ENCODE data around the gene TMEM31.

The TMEM31 gene

GRCh38 chrX:103710609-103711008 lies at the start of gene TMEM31:
Gene TMEM31, plus strand, starts transcription at chrX:103710909. Its CDS starts 1,350 bp downstream, at chrX:103712259.
- no peak for DNase-seq

DNA sequence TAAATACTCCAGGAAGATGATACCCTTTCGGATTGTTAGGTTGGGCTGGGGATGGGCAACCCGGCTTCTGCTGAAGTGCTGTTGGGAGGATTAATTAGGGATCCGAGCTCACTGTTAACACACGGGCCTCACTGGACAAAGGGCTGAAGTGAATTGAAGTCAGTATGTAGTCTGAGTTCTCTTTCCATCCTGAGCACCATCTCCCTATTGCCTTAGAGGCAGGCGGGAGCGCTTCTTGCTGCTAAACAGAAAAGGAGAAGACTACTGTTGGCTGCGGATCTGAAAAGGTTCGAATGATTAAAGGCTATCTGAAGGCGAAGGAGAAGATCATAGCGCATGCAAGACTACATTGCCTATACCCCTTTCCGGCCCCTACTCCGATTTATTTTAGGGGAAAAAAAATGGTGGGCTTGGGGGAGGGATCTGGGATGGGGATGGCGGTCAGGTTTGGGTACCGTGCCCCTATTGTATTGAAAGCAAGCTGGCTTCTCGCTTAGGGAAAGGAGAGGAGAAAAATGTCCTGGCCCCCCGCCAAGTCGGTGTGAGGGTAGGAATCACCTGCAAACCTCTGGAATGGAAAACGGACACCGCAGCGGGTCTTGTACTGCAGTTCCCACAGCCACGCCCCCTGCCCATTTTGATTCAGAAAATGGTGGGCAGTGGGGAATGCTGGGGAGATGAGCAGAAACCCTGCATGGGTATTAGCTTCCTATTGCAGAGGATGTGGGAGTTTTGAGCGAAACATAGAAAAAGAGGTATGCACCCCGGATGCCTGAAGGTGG lies 46.5 kb upstream of the TMEM31 start:
- no peak for DNase-seq

- no peak for DNase-seq
Measured at GRCh38 chrX:103666202-103667107, 44.3 kb upstream of the TMEM31 start.

GRCh38 chrX:103669745-103670144 lies 41.0 kb upstream of the TMEM31 start:
- DNase-seq = no peak

DNA sequence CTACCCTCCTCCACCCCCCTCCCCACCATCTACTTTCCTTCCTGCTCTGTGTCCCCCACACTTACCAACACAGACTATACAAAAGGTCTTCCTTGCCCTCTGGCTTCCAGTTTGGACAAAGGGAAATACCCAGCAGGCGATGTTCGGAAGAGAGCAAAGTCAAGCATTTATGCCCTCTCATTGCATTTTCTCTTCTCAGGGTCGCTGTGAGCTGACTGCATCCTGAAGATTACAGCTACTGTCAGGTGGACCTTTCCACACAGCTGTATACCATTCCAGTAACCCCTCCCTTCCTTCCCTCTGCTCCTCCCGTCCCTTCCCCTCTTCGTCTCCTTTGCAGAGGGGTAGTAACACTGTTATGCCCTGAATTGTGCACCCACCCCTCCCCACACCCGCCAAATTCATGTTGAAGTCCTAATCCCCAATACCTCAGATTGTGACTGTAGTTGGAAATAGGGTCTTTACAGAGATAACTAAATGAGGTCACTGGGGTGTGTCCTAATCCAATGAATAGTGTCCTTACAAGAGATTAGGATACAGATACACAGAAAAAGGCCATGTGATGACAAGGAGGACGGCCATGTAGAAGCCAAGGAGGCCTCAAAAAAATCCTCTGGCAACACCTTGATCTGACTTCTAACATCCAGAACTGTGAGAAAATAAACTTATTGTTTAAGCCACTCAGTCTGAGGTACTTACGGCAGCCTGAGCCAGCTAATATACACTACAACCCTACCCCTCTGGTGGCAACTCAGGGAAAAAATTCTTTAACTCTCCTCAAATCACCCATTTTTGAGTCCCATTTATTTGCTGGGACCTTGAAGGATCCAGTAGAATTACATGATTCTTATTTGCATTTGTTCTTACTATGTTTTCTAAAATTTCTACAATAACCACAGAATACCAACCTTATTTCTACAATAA lies 35.9 kb upstream of the TMEM31 start:
- DNase-seq = no peak

- DNase-seq = no peak
Measured at GRCh38 chrX:103678199-103678993, 32.3 kb upstream of the TMEM31 start.

GRCh38 chrX:103681443-103681842 lies 29.3 kb upstream of the TMEM31 start:
- no peak for DNase-seq

GRCh38 chrX:103685396-103685795 lies 25.3 kb upstream of the TMEM31 start:
- DNase-seq = no peak

DNA sequence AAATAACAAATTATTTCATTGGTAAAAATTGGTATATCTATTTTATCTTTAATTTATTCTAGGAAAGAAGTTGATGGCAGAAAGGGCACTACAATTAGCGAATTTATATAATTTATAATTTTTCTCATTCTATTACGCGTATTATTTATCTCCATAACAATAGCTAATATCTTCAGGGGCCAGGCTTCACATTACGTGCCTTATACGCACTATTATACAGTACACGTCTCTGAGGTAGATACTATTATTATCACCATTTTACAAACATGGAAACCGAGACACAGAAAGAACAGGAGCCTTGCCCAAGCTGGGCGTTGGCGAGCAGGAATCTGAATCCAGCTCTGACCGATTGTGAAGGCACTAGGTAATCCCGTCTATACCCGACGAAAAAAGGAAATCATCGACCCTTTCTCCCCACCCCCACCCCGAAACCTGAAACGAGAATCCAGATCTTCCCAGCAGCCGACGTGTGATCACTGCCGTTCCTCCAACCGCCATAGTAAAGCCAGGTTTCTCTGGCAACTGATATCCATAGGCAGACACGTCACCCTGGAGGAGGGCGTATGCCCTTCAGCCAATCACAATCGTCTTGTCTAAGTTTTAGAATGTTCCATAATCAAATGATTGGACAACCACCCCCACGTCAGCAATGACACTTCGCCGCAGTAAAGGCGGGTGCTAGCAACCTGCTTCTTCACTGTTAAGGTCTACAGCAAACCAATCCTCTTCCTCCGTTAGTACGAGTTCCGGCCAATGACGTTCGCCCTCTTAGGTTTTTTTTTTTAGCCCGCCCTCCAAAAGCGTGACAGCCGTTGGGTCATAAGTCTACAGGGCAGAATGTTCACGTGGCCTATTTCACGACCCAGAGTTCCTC lies 24.3 kb upstream of the TMEM31 start, which contains the start of gene MORF4L2:
Gene MORF4L2 (minus strand): TSS at position 501 of the 874 bp plus-strand sequence. CDS start 9,672 bp downstream, outside the sequence.
- DNase-seq = peak; percentile 86

DNA sequence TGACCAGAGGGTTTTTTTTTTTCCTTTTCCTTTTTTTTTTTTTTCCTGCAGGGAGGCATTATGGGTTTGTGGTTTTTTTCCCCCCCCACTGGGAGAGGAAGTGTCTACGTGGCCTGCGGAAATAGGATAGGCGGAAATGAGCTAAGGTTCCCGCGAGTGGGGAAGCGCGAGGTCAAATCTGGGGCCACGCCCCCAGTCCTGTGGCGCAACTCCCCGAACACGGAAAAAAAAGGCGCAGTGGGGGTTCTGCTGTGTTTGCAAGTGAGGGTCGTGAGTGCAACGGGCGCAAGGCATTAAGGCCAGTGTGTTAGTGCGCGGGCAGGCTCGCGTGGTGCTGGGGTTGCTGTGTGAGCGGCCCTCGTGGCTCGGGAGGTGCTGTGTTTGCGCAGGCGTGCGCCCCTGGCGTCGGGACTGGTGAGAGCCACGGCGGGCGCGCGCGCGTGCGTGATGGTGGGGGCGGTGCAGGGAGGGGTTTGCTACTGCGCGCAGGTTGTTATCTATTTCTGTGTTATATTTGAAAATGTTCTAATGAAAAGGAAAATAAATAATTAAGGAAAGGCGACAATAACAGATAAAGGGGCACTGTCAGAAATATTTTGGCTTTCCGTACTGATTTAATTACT lies 23.5 kb upstream of the TMEM31 start:
- DNase-seq = peak; percentile 83

GRCh38 chrX:103687696-103688201 lies 23.0 kb upstream of the TMEM31 start:
- DNase-seq = peak; percentile 39

DNA sequence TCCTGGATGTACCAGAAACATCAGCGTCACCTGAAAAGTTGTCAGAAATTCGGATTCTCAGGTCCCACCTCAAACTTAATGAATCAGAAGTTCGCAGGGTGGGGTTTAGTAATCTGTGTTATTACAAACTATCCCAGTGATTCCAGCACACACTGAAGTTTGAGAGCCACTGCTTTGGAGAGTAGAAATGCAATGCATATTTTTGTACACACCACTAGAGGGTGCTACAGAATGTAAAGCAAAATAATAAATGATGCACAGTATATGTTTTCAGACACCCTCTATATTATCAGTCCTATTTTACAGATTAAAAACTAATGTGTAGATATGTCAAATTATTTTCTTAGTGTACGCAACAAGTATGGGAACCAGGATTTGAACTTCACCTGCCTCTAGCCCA lies 21.8 kb upstream of the TMEM31 start:
- DNase-seq = no peak

DNA sequence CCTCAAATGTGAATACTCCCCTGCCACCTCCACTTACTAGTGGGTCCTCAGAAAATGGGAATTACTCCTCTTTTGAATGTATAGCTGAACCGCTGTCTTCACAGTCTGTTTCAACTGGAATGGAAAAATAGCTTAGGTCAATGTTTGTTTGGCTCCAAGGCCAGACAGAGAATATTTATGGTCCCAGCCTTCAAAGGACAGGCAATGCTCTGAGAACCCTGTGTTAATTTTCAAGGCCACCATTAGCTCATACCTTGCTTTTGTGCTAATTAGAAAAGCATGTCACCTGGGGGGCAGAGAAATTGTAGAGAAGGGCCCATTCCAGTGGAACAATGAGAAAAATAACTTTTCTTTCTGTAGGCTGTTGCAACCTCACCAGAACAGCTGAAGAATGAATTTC lies 19.6 kb upstream of the TMEM31 start:
- no peak for DNase-seq

GRCh38 chrX:103697687-103698086 lies 13.0 kb upstream of the TMEM31 start:
- DNase-seq = no peak

DNA sequence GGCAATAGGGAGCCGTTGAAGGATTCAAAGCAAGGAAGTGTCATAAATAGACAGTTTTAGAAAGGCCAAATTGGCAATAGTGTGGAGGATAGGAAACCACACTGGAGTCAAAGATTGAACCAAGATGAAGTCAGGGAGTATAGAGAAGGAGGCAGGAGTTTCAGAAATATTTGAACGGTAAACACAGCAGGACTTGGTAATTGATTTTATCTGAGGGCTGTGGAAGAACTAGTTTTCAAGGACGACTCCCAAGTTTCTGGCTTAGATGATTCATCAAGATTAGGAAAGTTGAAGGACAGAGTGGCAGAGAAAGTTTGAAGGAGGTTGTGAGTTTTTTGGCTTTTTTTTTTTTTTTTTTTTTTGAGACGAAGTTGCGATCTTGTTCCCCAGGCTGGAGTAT lies 11.5 kb upstream of the TMEM31 start:
- DNase-seq = no peak

DNA sequence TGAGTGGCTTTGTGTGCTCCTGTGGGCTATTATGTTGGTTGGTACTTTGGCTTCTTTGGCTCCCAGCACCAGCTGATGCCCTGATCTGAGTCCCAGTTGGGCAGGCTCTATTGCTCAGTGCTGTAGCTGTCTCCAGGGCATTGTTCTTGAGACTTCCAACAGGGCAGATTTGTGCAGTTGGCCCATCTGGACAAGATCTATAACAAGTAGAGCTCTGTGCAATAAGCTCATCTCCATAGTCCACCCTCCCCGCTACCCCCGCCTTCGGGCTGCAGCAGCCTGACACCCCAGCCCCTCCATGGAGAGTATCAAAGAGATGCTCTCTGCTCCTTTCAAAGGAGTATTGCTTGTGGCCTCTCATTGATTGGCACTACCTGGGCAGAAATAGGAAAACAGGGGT lies 5.8 kb upstream of the TMEM31 start:
- DNase-seq = no peak

GRCh38 chrX:103716962-103717361 lies 6.3 kb downstream of the TMEM31 start:
- no peak for DNase-seq

DNA sequence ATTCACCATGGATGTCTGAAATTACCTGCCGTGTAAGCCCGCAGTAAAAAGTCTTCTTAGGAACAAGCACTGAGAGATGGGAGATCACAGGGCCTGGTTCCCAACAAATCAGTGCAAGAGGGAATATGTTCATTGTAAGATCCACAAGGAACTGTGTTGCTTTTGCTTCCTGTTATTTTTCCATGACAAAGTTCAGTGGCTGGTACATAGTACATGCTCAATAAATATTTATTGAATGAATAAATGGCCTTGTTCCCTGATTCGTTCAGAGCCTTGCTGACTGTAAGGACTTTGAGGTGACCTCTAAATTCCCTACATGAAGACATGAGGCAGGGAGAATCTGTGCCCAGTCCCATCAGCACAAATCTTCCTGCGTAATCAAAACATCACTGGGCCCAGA lies 7.4 kb downstream of the TMEM31 start:
- no peak for DNase-seq

DNA sequence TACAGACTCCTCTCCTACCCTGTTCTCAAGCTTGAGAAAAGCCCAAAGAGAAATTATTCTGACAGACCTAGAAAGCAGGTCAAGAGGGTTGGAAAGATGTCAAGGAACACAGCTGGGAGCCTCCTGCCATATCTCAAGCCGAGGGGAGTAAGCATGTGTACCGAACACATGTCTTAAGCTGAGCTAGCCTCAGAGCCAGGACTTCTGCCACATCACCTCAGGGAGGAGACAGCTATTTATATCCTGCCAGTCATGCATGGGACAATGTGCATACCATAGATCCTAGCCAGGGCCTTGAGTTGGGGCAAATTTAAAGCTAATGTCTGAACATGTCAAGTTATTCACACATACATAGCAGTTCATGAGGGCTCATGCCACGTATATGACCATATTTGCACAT lies 11.8 kb downstream of the TMEM31 start:
- DNase-seq = no peak

- no peak for DNase-seq
Measured at GRCh38 chrX:103726477-103726876, 15.8 kb downstream of the TMEM31 start.

Measured in stimulated activated naive CD4-positive, alpha-beta T cell treated with Interleukin-2 at 50 U/mL for 16 hours (primary cell).